Measurements from ENCODE around the gene CCDC86. TPM values are rescaled to one million over a fixed set of nuclear protein-coding genes. Genes with fewer than 3 reads are reported as not detected.

CCDC86 gene
- total RNA-seq, 1 experiment from 2014 or later = 53.5 TPM

DNA sequence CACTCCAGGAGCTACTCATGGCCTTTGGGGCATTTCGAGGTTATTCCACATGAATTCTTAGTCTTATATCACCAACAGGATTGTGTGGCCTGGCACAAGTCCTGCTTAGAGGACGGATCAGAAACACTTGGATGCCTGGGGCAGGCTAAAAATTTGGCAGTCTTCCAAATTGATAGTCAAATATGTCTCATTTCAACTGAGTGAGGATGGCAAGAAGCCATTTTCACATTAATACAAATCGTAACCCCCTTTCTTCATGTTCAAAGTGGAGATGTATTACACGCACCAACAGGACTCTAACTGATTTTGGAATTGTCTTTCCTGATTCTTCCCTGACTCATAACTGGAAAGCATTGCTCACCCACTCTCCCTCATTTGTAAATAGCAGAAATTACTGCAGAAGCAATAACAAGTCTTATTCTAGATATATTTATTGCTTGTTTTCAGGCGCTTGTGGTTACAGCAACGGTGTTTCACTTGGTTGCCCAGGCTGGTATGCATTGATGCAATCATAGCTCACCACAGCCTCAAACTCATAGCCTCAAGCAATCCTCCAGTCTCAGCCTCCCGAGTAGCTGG lies 10.3 kb upstream of the CCDC86 start:
- H3K27me3 Mint-ChIP-seq (ENCODE audit: low read depth) = peaks cover 11% of the 10 kb centered on the region
- H3K27ac Mint-ChIP-seq = no peak overlapping the region
- ATAC-seq (no peak), DNase-seq (ENCODE audit: low spot score) (no peak)
- H3K4me3 Mint-ChIP-seq = no peak overlapping the region
- CTCF ChIA-PET = interaction anchor here (0.6 to 7.6 kb wide), 29 partner anchors 8 to 313 kb away, joined by 3 to 277 read pairs (median 5); partner anchors contain the start of genes PRPF19, PTGDR2, TMEM109 and ZP1
- POLR2A ChIA-PET = interaction anchor here (0.8 kb wide), 1 partner anchor 56 kb away, joined by 3 read pairs; no protein-coding TSS in a partner anchor
- TF ChIP-seq RORB (CRISPR knock-in tag; IDR thresholded peaks at IDR 0.05) = no peak
- no peak for TF ChIP-seq SP1 (CRISPR knock-in tag; conservative IDR thresholded peaks at IDR 0.05)
- TF ChIP-seq, protein P1, sequence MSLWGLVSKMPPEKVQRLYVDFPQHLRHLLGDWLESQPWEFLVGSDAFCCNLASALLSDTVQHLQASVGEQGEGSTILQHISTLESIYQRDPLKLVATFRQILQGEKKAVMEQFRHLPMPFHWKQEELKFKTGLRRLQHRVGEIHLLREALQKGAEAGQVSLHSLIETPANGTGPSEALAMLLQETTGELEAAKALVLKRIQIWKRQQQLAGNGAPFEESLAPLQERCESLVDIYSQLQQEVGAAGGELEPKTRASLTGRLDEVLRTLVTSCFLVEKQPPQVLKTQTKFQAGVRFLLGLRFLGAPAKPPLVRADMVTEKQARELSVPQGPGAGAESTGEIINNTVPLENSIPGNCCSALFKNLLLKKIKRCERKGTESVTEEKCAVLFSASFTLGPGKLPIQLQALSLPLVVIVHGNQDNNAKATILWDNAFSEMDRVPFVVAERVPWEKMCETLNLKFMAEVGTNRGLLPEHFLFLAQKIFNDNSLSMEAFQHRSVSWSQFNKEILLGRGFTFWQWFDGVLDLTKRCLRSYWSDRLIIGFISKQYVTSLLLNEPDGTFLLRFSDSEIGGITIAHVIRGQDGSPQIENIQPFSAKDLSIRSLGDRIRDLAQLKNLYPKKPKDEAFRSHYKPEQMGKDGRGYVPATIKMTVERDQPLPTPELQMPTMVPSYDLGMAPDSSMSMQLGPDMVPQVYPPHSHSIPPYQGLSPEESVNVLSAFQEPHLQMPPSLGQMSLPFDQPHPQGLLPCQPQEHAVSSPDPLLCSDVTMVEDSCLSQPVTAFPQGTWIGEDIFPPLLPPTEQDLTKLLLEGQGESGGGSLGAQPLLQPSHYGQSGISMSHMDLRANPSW (CRISPR knock-in tag; conservative IDR thresholded peaks at IDR 0.05; ENCODE audit: low read depth) = no peak
- no peak for TF ChIP-seq PRDM15 (CRISPR knock-in tag; IDR thresholded peaks at IDR 0.05)
- TF ChIP-seq, protein P2, sequence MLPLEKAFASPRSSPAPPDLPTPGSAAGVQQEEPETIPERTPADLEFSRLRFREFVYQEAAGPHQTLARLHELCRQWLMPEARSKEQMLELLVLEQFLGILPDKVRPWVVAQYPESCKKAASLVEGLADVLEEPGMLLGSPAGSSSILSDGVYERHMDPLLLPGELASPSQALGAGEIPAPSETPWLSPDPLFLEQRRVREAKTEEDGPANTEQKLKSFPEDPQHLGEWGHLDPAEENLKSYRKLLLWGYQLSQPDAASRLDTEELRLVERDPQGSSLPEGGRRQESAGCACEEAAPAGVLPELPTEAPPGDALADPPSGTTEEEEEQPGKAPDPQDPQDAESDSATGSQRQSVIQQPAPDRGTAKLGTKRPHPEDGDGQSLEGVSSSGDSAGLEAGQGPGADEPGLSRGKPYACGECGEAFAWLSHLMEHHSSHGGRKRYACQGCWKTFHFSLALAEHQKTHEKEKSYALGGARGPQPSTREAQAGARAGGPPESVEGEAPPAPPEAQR (CRISPR knock-in tag; IDR thresholded peaks at IDR 0.05) = no peak
- no peak for TF ChIP-seq GRHL2 (CRISPR knock-in tag; IDR thresholded peaks at IDR 0.05; ENCODE audit: insufficient replicate concordance, severe bottlenecking)
- TF ChIP-seq ELF4 (CRISPR knock-in tag; IDR thresholded peaks at IDR 0.05; ENCODE audit: low read depth) = no peak
- TF ChIP-seq MYBL2 (CRISPR knock-in tag; IDR thresholded peaks at IDR 0.05) = no peak
- TF ChIP-seq JUN (CRISPR knock-in tag; IDR thresholded peaks at IDR 0.05) = no peak
- no peak for TF ChIP-seq NFATC4 (CRISPR knock-in tag; IDR thresholded peaks at IDR 0.05)
- no peaks in the 10 kb centered on the region for H3K4me1 Mint-ChIP-seq
- H3K9me3 Mint-ChIP-seq = no peaks in the 10 kb centered on the region
- H3K36me3 Mint-ChIP-seq = no peaks in the 10 kb centered on the region

GRCh38 chr11:60834742-60835533 lies 7.0 kb upstream of the CCDC86 start:
- no peak for TF ChIP-seq NFYB (CRISPR knock-in tag; conservative IDR thresholded peaks at IDR 0.05; ENCODE audit: low read depth)
- no peak for TF ChIP-seq MAX (CRISPR knock-in tag; IDR thresholded peaks at IDR 0.05)
- TF ChIP-seq ZNF423 (CRISPR knock-in tag; IDR thresholded peaks at IDR 0.05) = no peak
- no peak for TF ChIP-seq MYBL2 (CRISPR knock-in tag; IDR thresholded peaks at IDR 0.05)
- TF ChIP-seq JAZF1 (CRISPR knock-in tag; IDR thresholded peaks at IDR 0.05) = no peak
- no peak for TF ChIP-seq ZNF121 (CRISPR knock-in tag; IDR thresholded peaks at IDR 0.05)
- TF ChIP-seq ARID4B (CRISPR knock-in tag; IDR thresholded peaks at IDR 0.05; ENCODE audit: borderline replicate concordance) = no peak
- TF ChIP-seq ELF4 (CRISPR knock-in tag; IDR thresholded peaks at IDR 0.05; ENCODE audit: low read depth) = no peak
- TF ChIP-seq GRHL2 (CRISPR knock-in tag; IDR thresholded peaks at IDR 0.05; ENCODE audit: insufficient replicate concordance, severe bottlenecking) = no peak
- H3K27me3 Mint-ChIP-seq (ENCODE audit: low read depth) = peaks cover 13% of the 10 kb centered on the region
- DNase-seq (ENCODE audit: low spot score) (no peak), ATAC-seq (no peak)
- H3K36me3 Mint-ChIP-seq = no peaks in the 10 kb centered on the region
- no peak overlapping the region for H3K27ac Mint-ChIP-seq
- POLR2A ChIA-PET = no interaction called here
- no peaks in the 10 kb centered on the region for H3K4me1 Mint-ChIP-seq
- CTCF ChIA-PET = interaction anchor here (5.4 kb wide), 1 partner anchor 53 kb away, joined by 57 read pairs; no protein-coding TSS in a partner anchor
- no peak overlapping the region for H3K4me3 Mint-ChIP-seq
- no peaks in the 10 kb centered on the region for H3K9me3 Mint-ChIP-seq
